ENCODE measurements around the gene SPATA24. TPM values are rescaled to one million over a fixed set of nuclear protein-coding genes. Genes with fewer than 3 reads are reported as not detected.
A peak's percentile ranks its signal among the peaks of the same experiment; 100 is the strongest.
"Not testable (repeated sequence)": the region's sequence is repeated elsewhere in the genome, so short reads cannot be mapped to it uniquely, and the experiment has no call there.

Gene SPATA24
- total RNA-seq, 2 donors from 2014 or later = 1.9 to 2.6 TPM

DNA sequence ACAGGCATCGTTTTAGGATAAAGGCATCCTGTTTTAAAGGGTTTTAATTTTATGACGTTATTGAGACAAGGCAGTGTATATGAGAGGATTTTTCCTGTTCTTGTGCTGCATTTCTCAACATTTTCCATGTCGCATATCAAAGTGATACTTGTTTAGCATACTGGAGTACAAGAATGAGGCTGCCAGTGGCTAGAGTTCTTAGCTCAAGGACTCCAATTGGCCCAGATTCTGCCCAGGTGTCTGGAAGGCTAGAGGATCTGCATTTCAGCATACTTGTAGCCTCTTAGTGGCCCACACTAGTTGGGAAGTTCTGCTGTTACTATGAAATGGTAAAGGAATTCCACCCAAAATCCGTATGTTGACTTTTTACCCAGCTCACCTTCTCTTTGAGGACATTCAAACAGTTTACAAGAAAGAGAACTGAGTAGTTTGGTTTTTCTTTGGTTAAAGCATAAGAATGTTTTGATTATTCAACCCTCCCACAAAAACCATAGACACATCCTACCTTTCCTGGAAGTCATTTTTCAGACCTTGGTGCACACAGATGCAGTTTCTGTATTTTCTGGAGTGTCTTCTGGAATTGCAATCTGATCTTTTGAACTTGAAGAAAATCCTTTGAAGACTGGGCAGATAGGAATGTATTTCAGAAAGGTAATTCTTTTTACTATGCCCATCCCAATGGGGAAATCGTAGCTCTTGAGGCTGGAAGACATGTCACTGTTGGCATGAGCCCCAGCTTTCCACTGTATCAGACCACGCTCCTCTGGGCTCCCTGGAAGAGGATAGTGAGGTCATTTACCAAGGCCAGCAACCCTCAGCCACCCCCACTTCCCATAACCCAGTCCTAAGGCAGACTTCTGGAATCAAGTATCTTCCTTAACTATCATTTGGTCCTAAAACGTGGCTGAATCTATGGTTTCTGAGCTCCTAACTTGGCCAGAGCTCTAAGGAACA lies 32.1 kb downstream of the SPATA24 start:
- DNase-seq (ENCODE audit: low spot score) = peak; percentile 44
- intact Hi-C loops (cut with DNase I) = no loop called here

DNA sequence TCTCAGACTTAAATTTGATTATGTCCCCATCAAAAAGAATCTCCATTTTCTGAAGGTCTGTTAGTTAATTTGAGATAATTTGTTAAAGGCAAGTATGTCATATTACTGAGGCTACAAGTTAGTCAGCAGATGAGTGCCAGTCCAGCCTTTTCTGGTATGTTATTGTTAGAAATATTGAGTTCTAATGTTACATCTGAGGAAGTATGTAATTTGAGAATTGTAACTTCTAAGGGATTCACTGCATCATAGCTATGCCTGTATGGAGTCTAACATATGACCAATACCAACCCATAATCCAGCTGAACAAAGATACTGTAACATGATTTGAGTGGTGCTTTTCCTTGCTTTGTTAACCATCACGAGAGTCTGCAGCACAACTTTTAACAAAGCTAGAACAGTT lies 34.7 kb downstream of the SPATA24 start:
- intact Hi-C loops (cut with DNase I) = no loop called here
- no peak for DNase-seq (ENCODE audit: low spot score)

DNA sequence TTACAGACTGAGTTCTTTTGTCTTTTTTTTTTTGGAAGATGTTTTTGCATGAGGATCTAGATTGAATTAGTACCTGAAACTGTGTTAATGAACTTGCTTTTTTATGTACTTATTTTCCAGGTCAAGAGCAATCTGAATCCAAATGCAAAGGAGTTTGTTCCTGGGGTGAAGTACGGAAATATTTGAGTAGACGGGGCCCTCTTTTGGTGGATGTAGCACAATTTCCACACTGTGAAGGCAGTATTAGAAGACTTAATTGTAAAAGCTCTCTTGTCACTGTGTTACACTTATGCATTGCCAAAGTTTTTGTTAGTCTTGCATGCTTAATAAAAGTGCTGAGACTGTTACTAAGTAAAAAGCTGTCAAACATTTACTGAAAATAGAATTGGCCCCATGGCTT lies 35.3 kb downstream of the SPATA24 start:
- DNase-seq (ENCODE audit: low spot score) = no peak

DNA sequence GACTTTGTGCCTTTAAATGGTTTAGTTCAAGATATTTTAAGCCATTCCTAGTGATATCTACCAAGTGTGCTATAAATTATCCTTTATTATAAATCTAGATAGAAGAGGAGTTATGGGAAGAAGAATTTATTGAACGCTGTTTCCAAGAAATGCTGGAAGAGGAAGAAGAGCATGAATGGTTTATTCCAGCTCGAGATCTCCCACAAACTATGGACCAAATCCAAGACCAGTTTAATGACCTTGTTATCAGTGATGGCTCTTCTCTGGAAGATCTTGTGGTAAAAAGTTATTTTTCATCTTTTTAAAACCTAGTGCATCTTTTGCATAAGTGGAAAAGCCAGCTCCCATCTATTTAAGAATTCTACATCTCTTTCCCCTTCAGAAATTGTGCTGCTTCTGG lies 39.4 kb downstream of the SPATA24 start:
- intact Hi-C loops (cut with DNase I) = no loop called here
- DNase-seq (ENCODE audit: low spot score) = no peak

More for the DNA sequence above, 35.3 kb downstream of the SPATA24 start:
- intact Hi-C loops (cut with DNase I) = no loop called here

DNA sequence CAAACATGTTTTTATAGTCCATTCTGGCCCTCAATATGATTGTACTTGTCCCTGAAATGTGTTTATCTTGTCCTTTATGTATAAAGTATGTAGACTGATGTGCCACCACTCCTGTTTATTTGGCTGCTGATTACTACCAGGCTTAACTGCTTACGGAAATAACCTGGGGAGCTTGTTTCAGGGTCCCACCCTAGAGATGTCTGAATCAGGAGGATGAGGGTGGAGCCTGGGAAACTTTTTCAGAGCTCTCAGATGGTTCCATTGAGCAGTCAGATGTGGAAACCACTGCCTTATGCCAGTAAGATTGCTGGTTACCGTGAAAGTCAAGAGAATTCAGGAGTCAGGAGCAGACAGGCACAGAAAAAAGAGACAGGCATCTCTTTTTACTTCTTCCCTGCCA lies 40.0 kb downstream of the SPATA24 start:
- DNase-seq (ENCODE audit: low spot score) = no peak
- intact Hi-C loops (cut with DNase I) = no loop called here

DNA sequence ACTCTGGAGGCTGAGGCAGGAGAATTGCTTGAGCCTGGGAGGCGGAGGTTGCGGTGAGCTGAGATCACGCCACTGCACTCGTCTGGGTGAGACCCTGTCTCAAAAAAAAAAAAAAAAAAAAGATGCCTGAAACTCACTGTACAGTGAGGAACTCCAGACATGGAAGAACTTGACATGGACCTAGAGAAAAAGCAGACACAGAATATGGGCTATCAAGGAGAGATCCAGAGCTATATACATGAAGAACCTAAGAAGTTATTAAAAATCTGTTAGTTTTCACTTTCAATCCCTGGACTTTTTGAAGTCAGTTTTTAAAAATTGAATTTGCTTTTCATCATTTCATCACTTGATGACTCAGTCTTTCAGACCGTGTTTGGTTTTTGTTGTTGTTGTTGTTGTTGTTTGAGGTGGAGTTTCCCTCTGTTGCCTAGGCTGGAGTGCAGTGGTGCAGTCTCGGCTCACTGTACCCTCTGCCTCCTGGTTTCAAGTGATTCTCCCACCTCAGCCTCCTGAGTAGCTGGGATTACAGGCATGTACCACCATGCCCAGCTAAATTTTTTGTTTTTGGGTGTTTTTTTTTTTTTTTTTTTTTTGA lies 42.0 kb downstream of the SPATA24 start:
- intact Hi-C loops (cut with DNase I) = no loop called here

DNA sequence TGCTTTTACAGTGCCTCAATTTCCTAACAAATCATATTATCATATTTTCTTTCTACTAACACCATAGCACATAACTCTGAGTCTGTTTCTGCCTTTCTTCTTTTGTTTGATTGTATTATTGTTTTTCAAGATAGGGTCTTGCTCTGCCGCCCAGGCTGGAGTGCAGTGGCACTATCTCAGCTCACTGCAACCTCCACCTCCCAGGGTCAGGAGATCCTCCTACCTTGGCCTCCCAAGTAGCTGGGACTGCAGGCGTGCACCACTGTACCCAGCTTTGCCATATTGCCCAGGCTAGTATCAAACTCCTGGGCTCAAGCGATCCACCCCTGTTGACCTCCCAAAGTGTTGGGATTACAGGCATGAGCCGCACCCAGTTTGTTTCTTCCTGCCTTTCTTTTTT lies 43.5 kb downstream of the SPATA24 start:
- DNase-seq (ENCODE audit: low spot score) = no peak
- intact Hi-C loops (cut with DNase I) = no loop called here

More for the DNA sequence above, 42.0 kb downstream of the SPATA24 start:
- DNase-seq (ENCODE audit: low spot score) = no peak

DNA sequence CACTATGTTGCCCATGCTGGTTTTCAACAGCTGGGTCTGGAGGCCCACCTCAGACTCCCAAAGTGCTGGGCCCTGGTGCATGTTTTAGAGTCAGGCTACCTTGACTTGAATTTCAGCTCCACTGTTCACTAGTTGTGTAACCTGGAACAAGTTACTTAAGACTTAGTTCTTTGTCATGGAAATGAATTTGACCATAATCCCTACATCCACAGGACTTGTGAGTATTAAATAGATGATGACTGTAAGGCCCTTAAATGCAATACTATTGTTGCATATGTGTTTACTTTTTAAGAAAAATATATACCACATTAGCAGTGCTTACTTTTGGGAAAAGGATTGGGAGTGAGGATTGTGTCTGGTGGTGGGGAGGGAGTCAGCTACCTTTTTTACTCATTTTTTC lies 45.8 kb downstream of the SPATA24 start:
- intact Hi-C loops (cut with DNase I) = no loop called here
- no peak for DNase-seq (ENCODE audit: low spot score)

DNA sequence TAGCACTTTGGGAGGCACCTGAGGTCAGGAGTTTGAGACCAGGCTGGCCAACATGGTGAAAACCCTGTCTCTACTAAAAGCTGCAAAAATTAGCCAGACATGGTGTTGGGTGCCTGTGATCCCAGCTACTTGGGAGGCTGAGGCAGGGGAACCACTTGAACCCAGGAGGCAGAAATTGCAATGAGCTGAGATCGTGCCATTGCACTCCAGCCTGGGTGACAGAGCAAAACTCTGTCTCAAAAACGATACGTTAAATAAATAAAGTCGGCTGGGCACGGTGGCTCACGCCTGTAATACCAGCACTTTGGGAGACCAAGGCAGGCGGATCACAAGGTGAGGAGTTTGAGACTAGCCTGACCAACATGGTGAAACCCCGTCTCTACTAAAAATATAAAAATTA lies 48.0 kb downstream of the SPATA24 start:
- intact Hi-C loops (cut with DNase I); DNase-seq (ENCODE audit: low spot score): not testable (repeated sequence)

DNA sequence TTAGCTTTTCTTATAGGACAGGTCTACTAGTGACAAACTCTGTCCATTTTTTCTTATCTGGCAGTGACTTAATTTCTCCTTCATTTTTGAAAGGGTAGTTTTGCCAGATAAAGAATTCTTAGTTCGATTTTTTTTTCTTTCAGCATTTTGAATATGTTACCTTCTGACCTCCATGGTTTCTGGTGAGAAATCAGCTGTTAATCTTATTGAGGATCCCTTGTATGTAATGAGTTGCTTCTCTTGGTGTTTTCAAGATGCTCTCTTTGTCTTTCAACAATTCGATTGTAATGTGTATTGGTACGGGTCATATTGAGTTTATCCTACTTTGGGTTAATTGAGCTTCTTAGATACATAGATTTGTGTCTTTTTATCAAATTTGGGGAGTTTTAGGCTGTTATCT lies 49.7 kb downstream of the SPATA24 start:
- no peak for DNase-seq (ENCODE audit: low spot score)
- intact Hi-C loops (cut with DNase I) = no loop called here

DNA sequence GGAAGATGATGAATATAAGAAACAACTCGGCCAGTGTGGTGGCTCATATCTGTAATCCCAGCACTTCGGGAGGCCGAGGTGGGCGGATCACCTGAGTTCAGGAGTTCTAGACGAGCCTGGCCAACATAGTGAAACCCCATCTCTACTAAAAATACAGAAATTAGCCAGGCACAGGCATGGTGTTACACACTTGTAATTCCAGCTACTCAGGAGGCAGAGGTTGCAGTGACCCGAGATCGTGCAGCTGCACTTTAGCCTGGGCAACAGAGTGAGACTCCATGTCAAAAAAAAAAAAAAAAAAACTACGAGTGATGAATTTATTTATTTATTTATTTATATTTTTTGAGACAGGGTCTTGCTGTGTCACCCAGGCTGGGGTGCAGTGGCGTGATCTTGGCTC lies 56.0 kb downstream of the SPATA24 start:
- intact Hi-C loops (cut with DNase I); DNase-seq (ENCODE audit: low spot score): not testable (repeated sequence)

Other genes starting within 250 kb of the SPATA24 start
- gene SIL1, start 205.7 kb downstream of the SPATA24 start, total RNA-seq = 10 to 100 TPM; 42.8 to 55.1 TPM
- gene MATR3, start 110.3 kb downstream of the SPATA24 start, total RNA-seq = 100 to 1,000 TPM; 139 to 148 TPM
- gene PAIP2, start 62.2 kb downstream of the SPATA24 start, total RNA-seq = 10 to 100 TPM; 67.6 to 75.4 TPM
- gene SLC23A1, start 20.8 kb downstream of the SPATA24 start, total RNA-seq = not detected
- gene MZB1, start 14.2 kb downstream of the SPATA24 start, total RNA-seq = 1 to 10 TPM; 1.0 TPM
- gene PROB1, start 9.0 kb downstream of the SPATA24 start, total RNA-seq = 1 to 10 TPM; 4.4 to 8.9 TPM
- gene DNAJC18, start 35.4 kb upstream of the SPATA24 start, total RNA-seq = 10 to 100 TPM; 13.3 to 18.8 TPM
- gene ECSCR, start 58.7 kb upstream of the SPATA24 start, total RNA-seq = 10 to 100 TPM; 39.7 to 46.6 TPM
- gene SMIM33, start 66.9 kb upstream of the SPATA24 start, total RNA-seq = not detected
- gene STING1, start 78.7 kb upstream of the SPATA24 start, total RNA-seq = 100 to 1,000 TPM in 1 of 2 donors, 10 to 100 TPM in 1; 91.5 to 101 TPM
- gene UBE2D2, start 157.2 kb upstream of the SPATA24 start, total RNA-seq = 100 to 1,000 TPM; 105 to 132 TPM
- gene CXXC5, start 244.3 kb upstream of the SPATA24 start, total RNA-seq = 10 to 100 TPM; 48.9 to 49.1 TPM